Endothelial cell (in vitro differentiated cells): ENCODE data around the gene MEAF6. TPM values are rescaled to one million over a fixed set of nuclear protein-coding genes. Genes with fewer than 3 reads are reported as not detected.

Experiments used
- DNase-seq: peaks from one replicate; pipeline ENCODE4 v3.0.0; 2021; ENCODE audit warnings: low spot score
- H3K27ac Mint-ChIP-seq: one replicate; pipeline ENCODE4 v1.8.0; 2021; ENCODE audit warnings: mixed read lengths, inconsistent platforms; ENCODE audit not compliant: unreplicated experiment
- H3K27me3 Mint-ChIP-seq: one replicate; pipeline ENCODE4 v1.8.0; 2021; ENCODE audit warnings: mild to moderate bottlenecking, moderate library complexity, mixed read lengths, inconsistent platforms; ENCODE audit not compliant: unreplicated experiment
- H3K36me3 Mint-ChIP-seq: one replicate; pipeline ENCODE4 v1.8.0; 2021; ENCODE audit warnings: mild to moderate bottlenecking, low read depth, mixed read lengths, inconsistent platforms; ENCODE audit not compliant: unreplicated experiment
- H3K4me1 Mint-ChIP-seq: one replicate; pipeline ENCODE4 v1.8.0; 2021; ENCODE audit warnings: mild to moderate bottlenecking, mixed read lengths, inconsistent platforms; ENCODE audit not compliant: unreplicated experiment
- H3K4me3 Mint-ChIP-seq: one replicate; pipeline ENCODE4 v1.8.0; 2021; ENCODE audit warnings: mild to moderate bottlenecking, mixed read lengths, inconsistent platforms; ENCODE audit not compliant: unreplicated experiment
- H3K9me3 Mint-ChIP-seq: one replicate; pipeline ENCODE4 v1.8.0; 2021; ENCODE audit warnings: mixed read lengths, inconsistent platforms; ENCODE audit not compliant: unreplicated experiment
- total RNA-seq: library from RNA; stranded (reverse); fragmentation: NEBNext Ultra II Directional; extraction: Animal tissue kit (Norgen Biotek cat#: 25700); gene quantifications from one replicate; pipeline ENCODE4 v1.2.1, GENCODE V29; 2021; ENCODE audit not compliant: unreplicated experiment
- TF ChIP-seq, protein P1 (sequence below): fragments of 200-600 bp; sonication (generic); IDR thresholded peaks from one replicate; pipeline ENCODE4 v1.5.0; 2021; ENCODE audit warnings: antibody characterized with exemption; ENCODE audit not compliant: unreplicated experiment

Gene MEAF6
- total RNA-seq, 1 donor from 2014 or later, result 50.6 TPM

GRCh38 chr1:37476087-37476452 is 38.5 kb downstream of the MEAF6 start:
- no peak overlapping the region for H3K27ac Mint-ChIP-seq
- no peak for DNase-seq
- H3K4me1 Mint-ChIP-seq, result peaks cover 30% of the 10 kb centered on the region
- TF ChIP-seq, protein P1, sequence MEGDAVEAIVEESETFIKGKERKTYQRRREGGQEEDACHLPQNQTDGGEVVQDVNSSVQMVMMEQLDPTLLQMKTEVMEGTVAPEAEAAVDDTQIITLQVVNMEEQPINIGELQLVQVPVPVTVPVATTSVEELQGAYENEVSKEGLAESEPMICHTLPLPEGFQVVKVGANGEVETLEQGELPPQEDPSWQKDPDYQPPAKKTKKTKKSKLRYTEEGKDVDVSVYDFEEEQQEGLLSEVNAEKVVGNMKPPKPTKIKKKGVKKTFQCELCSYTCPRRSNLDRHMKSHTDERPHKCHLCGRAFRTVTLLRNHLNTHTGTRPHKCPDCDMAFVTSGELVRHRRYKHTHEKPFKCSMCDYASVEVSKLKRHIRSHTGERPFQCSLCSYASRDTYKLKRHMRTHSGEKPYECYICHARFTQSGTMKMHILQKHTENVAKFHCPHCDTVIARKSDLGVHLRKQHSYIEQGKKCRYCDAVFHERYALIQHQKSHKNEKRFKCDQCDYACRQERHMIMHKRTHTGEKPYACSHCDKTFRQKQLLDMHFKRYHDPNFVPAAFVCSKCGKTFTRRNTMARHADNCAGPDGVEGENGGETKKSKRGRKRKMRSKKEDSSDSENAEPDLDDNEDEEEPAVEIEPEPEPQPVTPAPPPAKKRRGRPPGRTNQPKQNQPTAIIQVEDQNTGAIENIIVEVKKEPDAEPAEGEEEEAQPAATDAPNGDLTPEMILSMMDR, result no peak
- H3K4me3 Mint-ChIP-seq, result peak overlapping the region; percentile 65
- peaks cover 16% of the 10 kb centered on the region for H3K27me3 Mint-ChIP-seq
- no peaks in the 10 kb centered on the region for H3K36me3 Mint-ChIP-seq
- no peaks in the 10 kb centered on the region for H3K9me3 Mint-ChIP-seq

GRCh38 chr1:37475380-37476086 is 39.0 kb downstream of the MEAF6 start:
- Mint-ChIP-seq H3K4me1 (peaks cover 30% of the 10 kb centered on the region), H3K27ac (no peak overlapping the region), H3K9me3 (no peaks in the 10 kb centered on the region), H3K27me3 (peaks cover 16% of the 10 kb centered on the region), H3K36me3 (no peaks in the 10 kb centered on the region), H3K4me3 (peak overlapping the region; percentile 80)
- TF ChIP-seq, protein P1, result no peak
- no peak for DNase-seq

DNA sequence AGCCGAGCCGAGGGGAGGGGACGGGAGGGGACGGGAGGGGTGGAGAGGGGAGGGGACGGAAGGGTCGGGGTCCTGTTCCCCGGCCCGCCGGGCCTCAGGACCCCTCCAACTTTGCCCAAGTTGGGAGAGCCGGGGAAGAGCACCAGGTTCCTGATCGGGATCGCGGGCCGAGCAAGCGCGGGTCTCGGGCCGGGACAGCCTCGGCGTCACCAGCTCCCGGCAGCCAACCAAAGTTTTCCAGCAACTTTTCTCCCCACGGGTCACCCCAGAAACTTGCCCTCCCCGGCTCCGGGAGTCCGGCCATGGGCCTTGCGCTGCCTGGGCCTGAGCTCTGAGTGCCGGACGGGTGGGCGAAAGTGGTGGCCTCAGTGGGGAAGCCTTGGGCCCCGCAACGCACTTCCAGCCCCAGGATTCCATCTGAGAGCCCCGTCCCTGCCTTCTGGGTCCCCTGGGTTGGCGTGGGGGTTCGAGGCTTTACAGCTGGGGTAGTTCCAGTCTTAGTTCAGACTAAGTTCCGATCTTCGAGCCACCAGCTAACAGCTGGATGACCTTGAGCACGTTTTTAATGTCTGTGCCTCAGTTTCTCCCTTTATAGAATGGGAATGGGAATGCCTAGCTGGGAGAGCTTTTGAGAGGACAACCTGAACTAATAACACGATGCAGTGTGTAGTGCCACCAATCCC is 39.7 kb downstream of the MEAF6 start:
- Mint-ChIP-seq H3K4me1 (peaks cover 30% of the 10 kb centered on the region), H3K27ac (no peak overlapping the region), H3K27me3 (peaks cover 16% of the 10 kb centered on the region), H3K4me3 (peak overlapping the region; percentile 80), H3K36me3 (no peaks in the 10 kb centered on the region), H3K9me3 (no peaks in the 10 kb centered on the region)
- TF ChIP-seq, protein P1, result no peak
- DNase-seq, result no peak

- Mint-ChIP-seq H3K9me3 (no peaks in the 10 kb centered on the region), H3K4me1 (peaks cover 30% of the 10 kb centered on the region), H3K27me3 (peaks cover 16% of the 10 kb centered on the region), H3K4me3 (peak within 1 kb of the TSS; percentile 80), H3K36me3 (no peaks in the 10 kb centered on the region), H3K27ac (no peak within 1 kb of the TSS)
- peak; percentile 80 for DNase-seq
- TF ChIP-seq, protein P1, result no peak
Observed at GRCh38 chr1:37474046-37474696, 40.4 kb downstream of the MEAF6 start, which contains the start of gene ZC3H12A. ZC3H12A (plus strand) TSS chr1:37474580; CDS start chr1:37475497, 917 bp downstream.
